HG03045 (cell line): ENCODE data around the gene GRAP.

Experiments
- ATAC-seq: cut with Tn5 transposase; IDR thresholded peaks from one replicate; pipeline ENCODE4 v1.9.1; 2021; ENCODE audit warnings: mild to moderate bottlenecking, moderate library complexity; ENCODE audit not compliant: unreplicated experiment

Gene GRAP

DNA sequence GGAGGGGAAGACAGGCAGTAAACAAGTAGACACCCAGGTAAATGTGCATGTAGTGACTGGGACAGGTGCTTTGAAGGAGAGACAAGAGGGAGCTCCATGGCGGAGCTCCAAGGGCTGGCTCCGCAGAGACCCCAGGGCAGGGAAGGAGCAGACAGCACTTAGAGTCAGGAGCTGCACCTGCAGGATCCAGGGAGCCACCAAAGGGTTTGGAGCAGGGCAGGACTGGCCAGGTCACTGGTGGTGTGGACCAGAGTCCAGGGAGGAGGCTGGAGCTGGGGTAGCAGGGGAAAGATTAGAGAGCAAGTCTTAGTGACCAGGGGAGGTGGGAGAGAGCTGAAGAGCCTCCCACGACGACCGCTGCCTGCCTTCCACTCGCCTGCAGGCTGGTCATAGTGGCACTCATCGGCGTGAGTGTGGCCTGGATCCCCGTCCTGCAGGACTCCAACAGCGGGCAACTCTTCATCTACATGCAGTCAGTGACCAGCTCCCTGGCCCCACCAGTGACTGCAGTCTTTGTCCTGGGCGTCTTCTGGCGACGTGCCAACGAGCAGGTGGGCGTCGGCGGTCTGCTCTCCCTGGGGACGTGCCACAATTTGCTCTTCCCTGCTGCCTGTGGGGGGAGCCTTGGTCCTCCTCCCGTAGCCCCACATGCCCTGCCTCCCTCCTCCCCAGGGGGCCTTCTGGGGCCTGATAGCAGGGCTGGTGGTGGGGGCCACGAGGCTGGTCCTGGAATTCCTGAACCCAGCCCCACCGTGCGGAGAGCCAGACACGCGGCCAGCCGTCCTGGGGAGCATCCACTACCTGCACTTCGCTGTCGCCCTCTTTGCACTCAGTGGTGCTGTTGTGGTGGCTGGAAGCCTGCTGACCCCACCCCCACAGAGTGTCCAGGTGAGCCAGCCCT lies 27.5 kb downstream of the GRAP start:
- no peak for ATAC-seq

DNA sequence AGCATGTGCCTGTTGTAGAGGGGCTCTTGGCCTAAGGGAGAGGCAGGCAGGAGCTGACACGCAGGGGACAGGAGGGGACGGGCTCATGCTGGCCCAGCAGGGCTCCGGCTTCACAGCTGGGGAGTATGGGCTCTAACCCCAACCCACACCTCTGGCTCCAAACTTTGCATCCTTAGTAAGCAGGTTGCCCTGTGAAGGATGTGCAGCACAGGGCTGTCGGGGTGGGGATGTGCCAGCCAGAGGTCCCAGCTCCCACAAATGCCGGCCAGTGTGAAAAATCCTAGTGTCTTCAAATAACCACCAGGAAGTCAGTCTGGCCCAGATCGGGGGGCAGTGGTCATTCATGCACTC lies 28.2 kb downstream of the GRAP start:
- no peak for ATAC-seq

DNA sequence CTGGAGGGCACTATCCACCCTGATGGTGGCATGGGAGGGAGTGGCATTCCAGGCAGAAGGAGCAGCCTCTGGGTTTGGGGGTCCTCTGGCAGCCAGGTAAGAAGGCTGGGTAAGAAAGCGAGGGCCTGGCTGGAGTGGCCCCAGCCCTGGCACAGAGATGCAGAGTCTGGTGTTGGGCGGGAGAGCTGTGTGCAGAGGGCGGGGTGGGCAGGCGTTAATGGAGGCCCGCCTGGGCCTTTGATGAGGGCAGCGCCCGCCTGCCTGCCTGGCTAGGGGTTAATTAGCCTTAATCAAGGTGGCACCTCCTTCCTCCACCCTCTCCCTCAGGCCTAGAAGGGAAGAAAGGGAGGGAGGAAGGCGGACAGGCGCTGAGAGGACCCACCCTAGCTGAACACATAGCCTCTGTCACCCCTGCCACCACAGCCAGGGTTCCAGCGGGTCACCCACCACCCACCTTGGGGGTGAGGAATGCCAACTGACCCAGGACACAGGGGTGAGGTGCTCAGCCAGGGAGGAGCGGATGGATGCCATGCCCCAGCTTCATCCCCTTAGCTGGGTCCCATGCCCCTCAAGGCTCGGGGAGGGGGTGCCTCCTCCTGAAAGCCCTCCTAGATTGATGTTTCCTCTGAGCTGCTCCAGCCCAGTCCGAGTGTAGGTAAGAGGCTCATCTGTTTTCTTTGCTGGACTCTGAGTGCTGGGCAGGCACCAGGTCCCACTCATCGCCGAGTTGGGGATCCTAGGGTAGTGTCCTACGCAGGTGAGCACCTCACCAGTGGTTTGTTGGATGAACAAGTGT lies 28.8 kb downstream of the GRAP start:
- ATAC-seq, result no peak

DNA sequence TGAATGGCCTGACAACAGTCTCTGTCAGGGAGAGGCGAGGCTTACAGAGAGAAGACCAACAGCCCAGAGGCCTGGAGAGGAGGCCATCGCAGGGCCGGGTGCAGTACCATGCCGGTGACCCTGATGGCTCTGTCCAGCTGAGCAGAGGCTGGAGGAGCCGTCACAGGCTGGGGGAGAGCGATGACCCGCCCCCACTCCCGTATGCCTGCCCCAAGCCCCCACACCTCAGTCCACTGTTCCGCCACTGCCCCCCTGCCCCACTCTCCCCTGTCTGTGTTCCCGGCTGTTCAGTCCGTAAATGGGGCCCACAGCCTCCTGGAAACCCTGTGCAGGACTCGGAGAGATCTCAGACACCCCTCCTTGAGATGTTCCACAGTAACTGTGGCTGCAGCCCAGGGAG lies 29.4 kb downstream of the GRAP start:
- no peak for ATAC-seq

DNA sequence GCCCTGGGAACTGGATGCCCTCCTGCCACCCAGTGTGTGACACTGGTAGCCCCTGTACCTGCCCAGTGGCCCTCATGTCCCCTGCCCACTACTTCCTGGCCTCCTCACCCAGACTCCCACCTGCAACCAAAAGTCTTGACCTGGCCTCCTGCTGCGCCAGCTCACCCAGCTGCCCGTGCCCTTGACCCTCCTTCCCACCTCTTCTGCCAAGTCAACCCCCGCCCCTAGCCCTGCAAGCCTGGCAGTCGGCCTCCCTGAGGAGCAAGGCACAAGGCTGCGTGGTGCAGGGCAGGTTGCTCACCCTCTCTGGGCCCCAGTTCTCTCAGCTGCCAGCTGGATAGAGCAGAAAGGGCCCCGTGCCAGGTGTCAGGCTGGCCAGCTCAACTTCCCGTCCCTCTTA lies 29.9 kb downstream of the GRAP start:
- ATAC-seq, result no peak

DNA sequence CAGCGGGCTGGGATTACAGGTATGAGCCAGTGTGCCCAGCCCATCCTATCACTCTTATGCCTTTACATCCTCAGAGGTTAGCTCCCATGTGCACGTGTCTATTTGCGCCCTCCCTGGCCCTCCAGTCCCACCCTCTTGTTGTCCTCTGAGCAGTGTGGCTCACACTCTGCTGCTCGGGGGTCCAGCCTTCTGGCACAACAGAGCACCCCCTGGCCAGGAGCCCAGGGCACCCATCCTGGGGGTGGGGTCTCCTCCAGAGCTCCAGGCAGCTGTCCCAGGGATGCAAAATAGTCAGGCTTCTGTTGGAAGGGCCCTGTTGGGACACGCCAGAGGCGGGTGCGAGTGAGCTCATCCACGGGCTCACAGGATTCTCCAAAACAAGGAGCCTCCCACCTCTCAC lies 30.5 kb downstream of the GRAP start:
- no peak for ATAC-seq

DNA sequence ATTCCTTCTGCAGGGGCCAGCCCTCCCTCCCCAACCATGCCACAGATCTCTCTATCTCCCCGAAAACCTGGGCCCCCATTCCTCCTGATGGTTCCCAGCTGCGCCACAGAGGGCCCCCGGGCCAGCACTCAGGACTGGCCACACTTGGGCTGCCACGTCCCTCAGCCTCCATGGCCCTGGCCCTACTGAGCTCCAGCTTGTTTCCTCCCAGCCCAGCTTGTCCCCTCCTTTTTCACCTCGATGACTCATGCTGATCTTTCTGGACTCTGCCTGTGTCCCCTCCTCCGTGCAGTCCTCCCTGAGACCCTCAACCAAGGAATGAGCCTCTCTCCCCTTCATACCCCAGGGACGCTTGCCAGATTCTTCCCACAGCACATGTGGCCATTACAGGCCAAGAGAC lies 31.3 kb downstream of the GRAP start:
- no peak for ATAC-seq

DNA sequence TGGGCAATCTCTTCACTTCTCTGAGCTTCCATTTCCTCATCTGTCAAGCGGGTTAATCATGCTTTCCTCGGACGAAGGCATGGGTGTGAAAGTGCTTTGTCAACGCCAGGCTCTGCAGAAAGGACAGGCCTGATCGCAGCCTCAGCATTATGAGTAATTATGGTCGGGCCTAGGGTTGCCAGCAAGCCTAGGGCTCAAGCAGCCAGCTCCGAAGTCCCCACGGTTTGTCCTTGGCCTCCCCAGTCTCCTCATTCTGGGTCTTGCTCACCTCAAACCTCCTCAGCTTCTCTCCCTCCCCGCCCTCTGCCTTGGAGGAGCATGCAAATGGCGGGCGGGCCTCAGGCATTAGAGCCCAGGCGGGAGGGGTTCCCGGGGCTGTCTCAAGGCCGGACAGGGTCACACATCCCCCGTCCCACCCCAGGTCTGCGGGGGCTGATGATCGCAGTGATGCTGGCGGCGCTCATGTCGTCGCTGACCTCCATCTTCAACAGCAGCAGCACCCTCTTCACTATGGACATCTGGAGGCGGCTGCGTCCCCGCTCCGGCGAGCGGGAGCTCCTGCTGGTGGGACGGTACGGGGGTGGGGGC lies 32.0 kb downstream of the GRAP start:
- no peak for ATAC-seq

DNA sequence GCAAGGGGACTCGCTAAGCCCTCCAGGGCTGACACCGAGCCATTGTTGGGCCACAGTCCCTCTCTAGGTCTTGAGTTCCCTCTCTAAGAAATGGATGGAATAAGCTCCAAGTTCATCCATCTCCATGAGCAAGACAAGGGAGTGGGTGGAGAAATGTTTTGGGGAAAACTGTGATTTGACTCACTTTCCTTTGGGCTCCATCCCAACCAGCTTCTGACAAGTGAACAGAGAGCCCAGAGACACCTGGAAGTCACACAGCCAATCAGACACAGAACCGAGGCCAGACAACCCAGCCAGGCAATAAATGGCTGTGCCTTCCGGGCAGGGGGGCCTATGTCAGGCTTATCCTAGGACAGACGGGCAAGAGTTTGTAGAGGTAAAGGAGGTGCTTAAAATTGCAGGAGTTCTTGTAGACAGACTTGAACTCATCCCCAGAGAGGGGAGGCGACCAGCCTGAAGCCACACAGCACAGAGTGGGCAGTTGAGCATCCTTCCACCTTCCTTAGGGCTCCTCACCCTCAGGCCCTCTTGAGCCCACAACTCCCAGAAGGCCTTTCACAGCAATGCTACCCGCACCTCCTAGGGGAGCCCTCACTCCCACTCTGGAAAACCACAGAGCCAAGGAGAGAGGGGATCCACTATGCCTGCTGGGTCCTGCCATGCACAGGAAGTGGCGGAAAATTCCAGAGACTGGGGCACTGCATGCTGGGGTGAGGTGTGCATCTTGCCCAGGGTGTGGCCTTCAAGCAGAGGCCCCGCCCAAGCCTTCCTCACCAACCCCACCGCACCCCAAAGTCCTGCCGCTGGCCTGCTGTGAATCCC lies 32.7 kb downstream of the GRAP start:
- ATAC-seq, result no peak

DNA sequence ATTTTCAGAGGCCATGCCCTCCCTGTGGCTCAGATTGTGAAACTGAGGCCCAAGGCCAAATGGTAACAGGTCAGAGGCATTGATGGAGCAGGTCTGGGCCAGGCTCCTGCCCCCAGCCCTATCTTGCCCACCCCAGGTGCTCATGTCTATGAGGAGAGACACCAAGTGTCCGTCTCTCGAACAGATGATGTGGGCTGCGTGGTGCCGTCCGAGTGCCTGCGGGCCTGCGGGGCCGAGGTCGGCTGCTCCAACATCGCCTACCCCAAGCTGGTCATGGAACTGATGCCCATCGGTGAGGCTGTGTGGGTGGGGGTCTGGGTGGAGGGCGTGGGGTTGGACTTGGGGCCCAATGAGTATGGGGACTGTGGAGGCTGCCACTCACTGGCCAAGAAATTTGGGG lies 33.5 kb downstream of the GRAP start:
- no peak for ATAC-seq

DNA sequence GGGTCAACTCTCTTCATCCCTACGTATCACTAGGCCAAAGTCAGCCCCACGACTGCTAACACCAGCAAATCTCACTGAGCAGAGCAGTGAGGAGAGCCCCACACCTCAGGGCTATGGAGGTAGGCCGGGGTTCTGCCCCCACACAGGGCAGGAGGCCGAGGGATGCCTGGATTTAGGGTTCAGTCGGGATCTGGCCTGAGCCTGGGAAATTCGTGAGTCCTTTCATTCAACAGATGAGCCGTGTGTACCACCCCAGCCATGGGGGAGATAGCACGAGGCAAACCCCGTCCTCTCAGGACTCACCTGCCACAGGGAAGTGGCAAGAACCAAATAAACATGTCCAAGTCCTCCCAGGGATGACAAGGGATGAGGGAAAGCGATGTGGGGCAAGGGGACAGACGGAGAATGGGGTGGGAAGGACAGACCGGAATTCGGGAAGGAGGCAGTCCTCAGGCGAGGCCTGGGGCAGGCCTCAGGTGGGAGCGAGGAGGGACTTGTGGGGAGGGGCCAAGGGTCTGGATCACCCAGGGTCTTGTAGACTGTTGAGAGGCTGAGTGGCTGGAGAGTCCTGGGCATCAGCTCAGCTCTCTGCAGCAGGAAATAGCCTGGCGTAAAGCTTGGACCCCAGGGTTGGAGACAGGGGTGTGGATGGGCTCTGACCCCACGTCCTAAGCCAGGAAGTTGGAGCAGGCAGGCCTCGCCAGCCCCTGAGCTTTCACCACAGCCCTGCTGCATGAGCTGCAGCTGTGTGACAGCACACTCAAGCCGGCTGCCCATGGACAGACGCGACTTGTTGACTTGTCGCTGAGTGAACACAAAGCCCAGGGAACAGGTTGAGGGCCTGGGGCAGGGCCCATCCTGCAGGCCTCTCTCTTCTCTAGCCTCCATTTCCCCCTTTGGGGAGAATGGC lies 34.3 kb downstream of the GRAP start:
- ATAC-seq, result no peak

DNA sequence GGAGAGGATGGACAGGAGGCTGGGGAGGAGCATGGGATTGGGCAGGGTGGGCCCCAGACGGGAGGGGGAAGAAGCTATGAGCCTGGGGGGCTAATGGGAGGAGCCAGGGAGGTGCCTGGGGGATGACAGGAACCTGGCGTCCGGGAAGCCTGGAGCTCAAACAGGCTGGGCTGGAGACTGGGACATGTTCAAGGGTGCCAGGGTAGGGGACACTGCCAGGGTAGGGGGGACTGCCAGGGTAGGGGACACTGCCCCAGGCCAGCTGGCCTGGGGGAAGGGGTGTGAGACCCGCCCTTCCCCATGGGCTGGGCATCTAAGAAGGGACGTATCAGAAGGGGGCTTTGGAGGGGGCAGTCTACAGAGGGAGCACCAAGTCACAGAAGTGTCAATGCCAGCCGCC lies 35.2 kb downstream of the GRAP start:
- ATAC-seq, result no peak

DNA sequence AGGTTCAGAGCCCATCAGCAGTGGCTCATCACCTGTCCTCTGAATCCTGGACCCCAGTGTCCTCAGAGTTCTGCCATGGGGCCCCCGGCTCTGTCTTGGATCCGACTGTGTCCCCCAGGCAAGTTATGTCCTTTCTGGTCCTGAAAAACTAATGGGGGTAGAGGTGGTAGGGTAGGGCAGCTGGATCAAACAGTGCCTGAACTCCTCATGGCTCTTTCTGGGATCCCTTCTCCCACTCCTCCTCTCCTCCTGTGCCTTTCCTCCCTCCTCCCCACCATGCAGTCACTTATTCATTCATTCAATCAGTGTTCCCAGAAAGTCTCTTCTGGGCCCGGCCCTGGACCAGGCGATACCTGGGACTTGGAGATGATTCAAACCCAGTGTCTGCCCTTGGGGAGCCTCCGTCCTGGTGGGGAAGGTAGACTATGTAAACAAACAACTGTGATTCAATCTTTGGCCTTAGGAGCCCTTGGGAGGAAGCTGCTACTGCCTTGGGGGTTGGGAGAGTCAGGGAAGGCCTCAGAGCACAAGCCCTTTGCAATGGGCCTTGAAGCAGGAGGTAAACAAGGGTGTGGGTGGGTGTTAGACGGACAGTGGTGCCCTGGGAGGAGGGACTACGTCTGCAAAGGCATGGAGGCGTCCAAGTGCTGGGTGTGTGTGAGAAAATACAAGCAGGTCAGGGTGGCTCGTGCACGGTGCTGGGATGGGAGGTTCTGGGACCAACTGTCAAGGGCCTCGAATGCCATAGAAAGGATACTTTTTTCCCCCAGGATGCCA lies 35.8 kb downstream of the GRAP start:
- ATAC-seq, result no peak

DNA sequence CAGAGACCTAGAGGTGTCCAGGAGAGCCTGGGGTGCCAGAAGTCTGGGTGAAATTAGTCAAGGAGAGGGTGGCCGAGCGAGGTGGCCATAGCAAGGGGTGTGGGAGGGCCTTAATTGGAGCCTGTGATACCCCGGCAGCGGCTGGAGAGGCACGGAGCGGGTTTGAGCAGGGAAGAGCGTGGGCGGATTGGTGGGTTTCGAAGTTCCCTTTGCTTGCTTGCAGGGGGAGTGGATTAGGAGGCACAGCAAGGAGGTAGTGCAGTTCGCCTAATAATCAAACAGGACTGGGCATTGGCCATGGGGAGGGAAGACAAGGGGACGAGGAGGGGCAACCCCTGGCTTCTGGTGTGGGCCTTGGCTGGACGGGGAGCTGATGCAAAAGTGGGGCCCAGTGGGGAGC lies 36.8 kb downstream of the GRAP start:
- no peak for ATAC-seq

DNA sequence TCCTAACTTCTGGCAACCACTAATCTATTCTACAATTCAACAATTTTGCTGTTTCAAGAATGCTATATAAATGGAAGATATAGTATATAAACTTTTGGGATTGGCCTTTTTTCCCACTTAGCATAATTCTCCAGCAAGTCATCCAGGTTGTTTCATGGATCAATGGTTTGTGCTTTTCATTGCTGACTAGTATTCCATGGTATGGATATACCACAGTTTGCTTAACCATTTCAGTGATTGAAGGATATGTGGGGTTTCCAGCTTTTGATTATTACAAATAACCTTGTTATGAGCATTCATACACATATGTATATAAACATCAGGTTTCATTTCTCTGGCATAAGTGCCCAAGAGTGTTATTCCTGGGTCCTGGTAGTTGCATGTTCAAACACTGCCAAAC lies 40.1 kb downstream of the GRAP start:
- ATAC-seq, result no peak

DNA sequence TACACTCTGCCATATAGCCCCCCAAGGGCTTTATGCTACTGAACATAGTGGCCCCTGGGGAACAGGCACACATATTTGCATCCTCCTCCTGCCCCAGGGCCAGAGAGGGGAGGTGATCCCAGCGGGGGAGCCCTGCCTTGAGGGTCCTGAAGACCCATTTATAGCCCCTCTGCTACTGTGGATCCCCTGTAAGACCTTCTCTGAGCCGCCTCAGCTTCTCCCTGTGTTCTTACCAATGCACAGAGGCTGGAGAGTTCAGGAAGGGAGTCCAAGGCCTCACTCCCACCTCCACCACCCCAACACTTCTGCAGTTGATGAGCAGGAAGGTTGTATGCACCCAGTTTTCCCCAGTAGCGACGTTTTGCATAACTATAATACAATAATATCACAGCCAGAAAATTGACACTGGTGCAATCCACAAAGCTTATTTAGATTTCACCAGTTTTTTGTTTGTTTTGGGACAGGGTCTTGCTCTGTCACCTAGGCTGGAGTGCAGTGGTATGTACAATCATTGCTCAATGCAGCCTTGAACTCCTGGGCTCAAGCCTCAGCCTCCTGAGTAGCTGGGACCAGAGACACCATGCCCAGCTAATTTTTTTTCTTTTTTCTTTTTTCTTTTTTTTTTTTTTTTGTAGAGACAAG lies 40.8 kb downstream of the GRAP start:
- no peak for ATAC-seq

DNA sequence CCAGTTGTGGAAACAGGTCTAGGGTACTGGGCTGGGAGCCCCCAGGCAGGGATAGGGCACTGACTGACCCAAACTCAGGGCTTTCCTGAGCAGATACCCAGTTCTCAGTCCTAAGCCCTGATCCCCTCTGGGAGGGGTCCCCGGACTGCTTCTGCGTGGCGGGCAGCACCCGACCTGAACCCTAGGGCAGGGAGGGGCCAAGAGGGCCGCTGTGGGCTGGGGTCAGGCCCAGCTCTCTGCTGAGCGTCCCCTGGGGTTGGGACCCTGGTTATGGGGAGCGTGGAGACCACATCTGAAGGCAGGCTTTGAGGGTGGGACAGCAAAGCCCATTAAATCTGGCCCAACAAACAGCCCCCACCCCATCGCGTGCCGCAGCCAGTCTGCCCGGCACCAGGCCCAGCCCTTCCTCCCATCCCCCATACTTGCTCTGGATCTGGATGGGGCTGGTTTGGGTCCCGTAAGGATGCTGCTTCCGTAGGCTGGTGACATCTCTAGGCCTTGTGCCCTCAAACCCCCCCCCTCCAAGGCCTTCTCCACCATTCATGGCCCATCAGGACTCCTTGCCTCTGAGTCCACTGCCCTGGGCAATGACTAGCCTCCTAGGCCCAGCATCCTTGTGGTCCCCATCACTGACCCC lies 41.5 kb downstream of the GRAP start:
- ATAC-seq, result no peak

DNA sequence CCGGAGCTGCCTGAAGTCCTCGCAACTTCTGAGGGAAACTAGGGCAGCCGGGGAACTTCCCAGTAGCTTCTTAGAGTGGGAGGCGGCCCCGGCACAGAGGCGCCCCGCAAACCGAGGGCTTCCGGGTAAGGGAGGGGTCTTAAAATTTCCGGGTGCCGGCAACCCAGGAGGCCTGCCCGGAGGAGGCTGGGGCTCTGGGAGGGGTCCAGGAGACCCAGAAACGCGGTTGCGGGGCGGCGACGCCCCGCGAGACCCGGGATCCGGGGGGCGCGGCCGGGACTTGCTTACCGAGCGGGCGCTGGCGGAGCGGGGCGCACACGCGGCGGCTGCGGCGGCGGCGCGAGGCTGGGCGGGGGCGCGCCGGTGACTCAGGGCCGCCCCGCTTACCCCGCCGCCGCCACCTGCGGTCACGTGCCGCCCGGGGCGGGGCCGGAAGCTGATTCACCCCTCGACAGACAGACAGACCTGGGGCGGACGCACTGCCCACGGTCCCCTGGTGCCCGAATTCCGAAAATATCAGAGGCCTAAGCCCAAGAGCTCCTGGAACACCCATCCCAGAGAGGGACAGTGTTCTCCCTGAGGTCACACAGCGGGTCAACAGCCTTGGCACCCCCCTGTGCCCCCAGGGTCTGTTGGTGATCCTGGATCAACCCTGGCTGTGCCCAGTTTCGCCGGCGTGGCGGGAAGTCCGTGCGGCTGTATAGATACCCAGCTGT lies 42.2 kb downstream of the GRAP start, which contains the start of gene FAM83G:
Gene FAM83G (minus strand): TSS at position 344 of the 716 bp plus-strand sequence. CDS start 723 bp downstream, outside the sequence.
- ATAC-seq, result peak; percentile 74
